ENCODE data around the gene LYAR.

DNA sequence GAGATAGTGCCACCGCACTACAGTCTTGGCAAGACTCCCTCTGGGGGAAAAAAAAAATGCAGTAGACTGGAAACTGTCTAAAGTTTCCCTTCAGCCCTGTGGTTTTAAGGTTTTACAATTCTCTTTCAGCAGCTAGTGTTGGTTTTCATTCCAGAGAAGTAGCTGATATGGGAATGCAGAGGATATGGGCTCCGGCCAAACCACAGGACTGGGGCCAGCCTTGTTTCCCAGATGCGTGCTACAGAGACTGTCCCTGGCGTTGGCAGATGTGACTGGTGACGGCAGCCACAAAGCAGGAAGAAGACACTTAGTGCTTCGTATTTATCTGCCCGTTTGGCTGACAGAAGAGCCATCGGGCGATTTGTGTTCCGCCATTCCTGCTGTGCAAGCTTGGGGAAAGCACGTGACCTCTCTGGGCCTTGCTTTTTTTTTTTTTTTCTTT lies 43.3 kb upstream of the LYAR start:
- TF ChIP-seq TAF1 (IDR thresholded peaks at IDR 0.05; ENCODE audit: borderline replicate concordance, insufficient read depth, low read length), result no peak
- no peak for TF ChIP-seq SIN3A (IDR thresholded peaks at IDR 0.05; ENCODE audit: borderline replicate concordance, insufficient read depth, low read length)
